ENCODE measurements around the gene TMEM106C.

- TF ChIP-seq CTCF (IDR thresholded peaks at IDR 0.05 in 2 of 3, conservative IDR thresholded peaks at IDR 0.05 in 1 of 3; ENCODE audit: insufficient read depth in 2 of 3, low read depth in 1 of 3, low read length in 3 of 3) (no peak), BRF2 (IDR thresholded peaks at IDR 0.05; ENCODE audit: borderline replicate concordance, insufficient read depth, insufficient read length) (no peak), TAF1 (IDR thresholded peaks at IDR 0.05; ENCODE audit: control insufficient read depth, extremely low read depth, insufficient read depth, low read length, severe bottlenecking) (no peak), ZNF609 (CRISPR knock-in tag; IDR thresholded peaks at IDR 0.05; ENCODE audit: borderline replicate concordance) (no peak), ZZZ3 (IDR thresholded peaks at IDR 0.05) (no peak), NCOR1 (IDR thresholded peaks at IDR 0.05) (no peak), FOXO4 (CRISPR knock-in tag; IDR thresholded peaks at IDR 0.05) (no peak), IFI16 (CRISPR knock-in tag; IDR thresholded peaks at IDR 0.05) (no peak), ZFP36 (IDR thresholded peaks at IDR 0.05; ENCODE audit: low read depth, low read length, partially characterized antibody) (no peak), MAX (CRISPR knock-in tag; IDR thresholded peaks at IDR 0.05) (no peak), NFYB (IDR thresholded peaks at IDR 0.05; ENCODE audit: extremely low read depth, insufficient read length) (no peak), FOXM1 (IDR thresholded peaks at IDR 0.05; ENCODE audit: low read depth) (no peak), FOXM1 (CRISPR knock-in tag; IDR thresholded peaks at IDR 0.05; ENCODE audit: low read depth) (no peak), PTRF (tag; IDR thresholded peaks at IDR 0.05) (no peak)
These were observed 48.7 kb downstream of the TMEM106C start for GRCh38 chr12:48012070-48012469.
